HG03442 (cell line): ENCODE results near the gene LARP1.
"Not testable (repeated sequence)": the region's sequence is repeated elsewhere in the genome, so short reads cannot be mapped to it uniquely, and the experiment has no call there.

Experiments
- ATAC-seq: cut with Tn5 transposase; IDR thresholded peaks from one replicate; pipeline ENCODE4 v1.9.1; 2021; ENCODE audit warnings: mild to moderate bottlenecking, moderate library complexity; ENCODE audit not compliant: unreplicated experiment

Gene LARP1

GRCh38 chr5:154755361-154756008, at the start of gene LARP1:
TSS of gene LARP1 (plus strand) at chr5:154755377. CDS start at chr5:154755758, 381 bp downstream.
- ATAC-seq = peak; percentile 6

DNA sequence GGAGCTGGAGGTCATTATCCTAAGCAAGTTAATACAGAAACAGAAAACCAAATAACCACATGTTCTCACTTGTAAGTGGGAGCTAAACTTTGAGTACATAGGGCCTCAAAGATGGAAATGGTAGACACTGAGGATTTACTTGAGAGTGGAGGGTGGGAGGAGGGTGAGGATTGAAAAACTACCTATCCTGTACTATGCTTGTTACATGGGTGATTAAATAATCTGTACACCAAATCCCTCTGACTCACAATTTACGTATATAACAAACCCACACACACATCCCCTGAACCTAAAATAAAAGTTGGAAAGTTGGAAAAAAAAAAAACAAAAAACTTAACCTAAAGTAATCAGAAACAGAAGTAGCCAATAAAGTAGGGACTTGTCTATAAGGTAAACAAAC, 48.8 kb upstream of the LARP1 start:
- no peak for ATAC-seq

- no peak for ATAC-seq
These were observed 47.5 kb upstream of the LARP1 start for GRCh38 chr5:154707641-154708040.

- no peak for ATAC-seq
These were observed 47.0 kb upstream of the LARP1 start for GRCh38 chr5:154708207-154708606.

DNA sequence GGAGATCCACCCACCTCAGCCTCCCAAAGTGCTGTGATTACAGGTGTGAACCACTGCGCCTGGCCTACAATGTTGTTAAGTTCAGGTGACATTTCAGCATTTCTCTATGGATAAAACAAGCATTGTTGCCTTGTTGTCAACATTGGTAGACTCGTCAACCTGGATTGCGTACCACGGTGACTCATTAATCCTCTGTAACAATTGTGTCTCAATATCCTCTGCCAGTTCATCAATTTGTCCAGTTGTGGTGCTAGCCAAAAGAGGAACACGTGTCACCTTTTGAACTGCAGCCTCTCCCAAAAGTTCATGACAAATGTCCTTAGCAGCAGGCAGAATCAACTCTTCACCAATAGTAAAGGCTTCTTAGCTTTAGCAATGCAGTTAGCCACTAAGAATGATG, 46.3 kb upstream of the LARP1 start:
- ATAC-seq = no peak

DNA sequence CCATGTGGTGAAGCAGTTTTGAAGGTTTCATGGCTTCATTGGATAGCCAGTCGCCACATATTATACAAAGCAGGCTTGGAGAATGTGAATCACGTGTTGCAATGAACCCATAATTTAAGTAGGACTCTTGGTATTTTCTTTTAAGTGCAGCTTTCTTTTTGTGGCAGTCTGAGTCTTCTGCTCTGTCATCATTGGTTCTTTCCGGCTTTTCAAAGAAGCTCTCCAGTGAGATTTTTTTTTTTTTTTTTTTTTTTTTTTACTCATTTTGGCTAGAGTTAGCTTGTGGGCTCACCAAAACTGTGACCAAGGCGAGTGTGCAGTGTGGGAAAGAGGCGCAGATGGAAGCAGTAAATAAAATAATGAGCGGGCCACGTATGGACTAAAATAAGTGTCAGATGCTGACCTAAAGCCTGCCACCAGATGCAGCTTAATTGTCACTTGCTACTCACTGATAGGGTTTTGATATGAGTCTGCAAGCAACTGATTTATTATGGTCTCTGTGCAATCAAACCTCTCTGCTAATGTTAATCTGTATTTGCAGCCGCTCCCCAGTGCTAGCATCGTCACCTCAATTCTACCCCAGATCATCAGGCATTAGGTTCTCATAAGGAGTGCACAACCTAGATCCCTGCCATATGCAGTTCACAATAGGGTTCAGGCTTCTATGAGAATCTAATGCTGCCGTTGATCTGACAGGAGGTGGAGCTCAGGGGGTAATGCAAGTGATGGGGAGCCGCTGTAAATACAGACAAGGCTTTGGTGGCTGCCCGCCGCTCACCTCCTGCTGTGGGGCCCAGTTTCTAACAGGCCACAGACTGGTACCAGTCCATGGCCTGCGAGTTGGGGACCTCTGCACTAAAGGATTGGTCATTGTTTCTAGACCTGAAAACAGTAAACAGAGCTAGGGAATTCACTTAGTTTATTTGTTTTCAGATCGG, 45.5 kb upstream of the LARP1 start:
- ATAC-seq = no peak

GRCh38 chr5:154712518-154713437, 42.4 kb upstream of the LARP1 start:
- no peak for ATAC-seq

GRCh38 chr5:154713615-154714125, 41.5 kb upstream of the LARP1 start:
- no peak for ATAC-seq

GRCh38 chr5:154714266-154714986, 40.8 kb upstream of the LARP1 start:
- ATAC-seq = peak; percentile 83

DNA sequence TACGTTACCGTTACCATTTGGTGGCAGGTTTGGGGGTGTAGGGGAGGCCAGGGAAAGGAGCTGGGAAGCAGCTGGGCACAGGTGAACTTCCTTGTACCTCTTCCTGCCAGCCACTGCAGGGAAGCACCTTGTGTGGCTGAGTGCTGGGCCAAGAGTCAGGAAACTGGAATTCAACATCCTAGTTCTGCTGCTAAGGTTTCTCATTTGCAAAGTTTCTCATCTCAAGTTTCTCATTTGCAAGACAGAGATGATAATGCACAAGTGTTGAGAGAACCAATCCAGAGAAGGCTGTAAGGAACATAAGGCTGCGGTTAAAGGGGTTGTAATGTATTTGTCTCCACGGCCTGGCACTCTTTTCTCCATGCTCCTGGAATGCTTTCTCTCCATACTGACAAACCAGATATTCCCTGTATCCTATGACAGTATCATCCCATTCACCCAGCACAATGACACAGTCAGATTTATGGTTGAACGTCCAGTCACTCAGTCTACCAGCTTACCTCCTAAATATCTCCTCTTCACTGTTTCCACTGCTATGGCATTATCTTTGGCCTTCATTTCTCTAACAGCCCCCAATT, 33.6 kb upstream of the LARP1 start:
- ATAC-seq = no peak

DNA sequence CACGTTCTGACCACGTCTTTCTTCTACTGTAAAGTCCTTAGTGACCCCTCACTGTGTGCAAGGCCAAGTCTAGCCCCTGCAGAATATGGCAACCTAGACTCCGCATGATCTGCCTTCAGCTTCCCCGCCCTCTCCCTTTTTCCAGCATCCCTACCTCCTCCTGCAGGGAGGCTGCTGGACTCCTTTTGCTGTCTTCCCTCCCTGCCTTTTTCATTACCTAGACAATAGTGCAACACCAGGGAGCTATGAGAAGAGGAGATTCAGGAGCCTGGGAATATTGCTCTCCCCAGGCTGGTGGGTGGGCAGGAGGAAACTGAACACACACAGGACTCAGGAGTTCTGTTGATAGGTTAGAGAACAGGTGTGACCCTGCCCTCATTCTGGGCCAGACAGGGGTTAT, 33.1 kb upstream of the LARP1 start:
- ATAC-seq = no peak

DNA sequence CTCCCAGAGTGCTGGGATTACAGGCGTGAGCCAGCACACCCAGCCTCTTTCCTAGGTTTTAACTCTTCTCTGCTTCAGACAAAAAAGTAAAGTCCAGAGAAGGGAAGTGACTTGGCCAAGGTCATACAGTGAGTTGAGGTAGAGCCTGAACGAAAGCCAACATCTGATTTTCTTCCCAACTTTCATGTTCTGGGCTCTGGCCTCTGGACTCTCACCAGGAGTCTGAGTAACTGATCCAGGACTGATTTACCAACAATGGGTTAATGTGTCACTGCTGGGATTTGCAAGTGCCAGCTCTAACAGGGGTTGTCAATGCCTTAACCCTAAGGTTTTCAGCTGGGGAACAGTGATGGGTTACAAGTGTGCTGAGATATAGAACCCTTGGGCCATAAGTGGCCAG, 32.2 kb upstream of the LARP1 start:
- no peak for ATAC-seq

- ATAC-seq = no peak
These were observed 31.3 kb upstream of the LARP1 start for GRCh38 chr5:154723740-154724505.

DNA sequence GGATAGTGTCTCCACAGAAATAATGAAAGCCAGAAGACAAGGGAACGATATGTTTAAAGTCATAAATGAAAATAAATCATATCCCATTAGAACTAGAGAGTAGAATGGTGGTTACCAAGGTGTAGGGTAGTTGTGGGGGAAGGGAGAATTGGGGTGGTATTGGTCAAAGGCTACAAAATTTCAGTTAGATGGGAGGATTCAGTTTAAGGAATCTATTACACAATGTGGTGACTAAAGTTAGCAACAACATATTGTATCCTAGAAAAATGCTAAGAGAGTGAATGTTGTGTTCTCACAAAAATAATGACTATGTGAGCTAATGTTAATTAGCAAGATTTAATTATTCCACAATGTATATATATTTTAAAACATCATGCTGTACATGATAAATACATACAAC, 27.8 kb upstream of the LARP1 start:
- ATAC-seq = no peak

- ATAC-seq = no peak
These were observed 26.1 kb upstream of the LARP1 start for GRCh38 chr5:154728939-154729588.

DNA sequence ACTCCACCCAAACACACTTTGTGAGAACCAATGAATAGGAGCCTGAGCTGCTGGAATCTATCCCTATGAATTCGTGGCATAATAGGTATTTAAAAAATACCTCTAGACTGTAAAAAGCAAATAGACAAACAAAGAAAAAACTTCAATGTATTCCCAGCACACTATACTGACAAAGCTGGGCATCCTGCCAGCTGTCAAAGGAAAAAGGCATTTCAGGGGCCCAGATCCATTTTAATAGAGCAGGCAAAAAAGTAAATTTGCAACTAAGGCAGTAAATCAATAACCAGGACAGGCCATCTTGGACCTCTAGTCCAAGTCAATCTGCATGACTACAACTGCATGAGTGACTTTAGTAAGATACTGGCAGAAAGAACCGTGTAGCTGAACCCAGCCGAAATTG, 25.6 kb upstream of the LARP1 start:
- ATAC-seq = no peak

GRCh38 chr5:154730761-154731160, 24.4 kb upstream of the LARP1 start:
- ATAC-seq = not testable (repeated sequence)

DNA sequence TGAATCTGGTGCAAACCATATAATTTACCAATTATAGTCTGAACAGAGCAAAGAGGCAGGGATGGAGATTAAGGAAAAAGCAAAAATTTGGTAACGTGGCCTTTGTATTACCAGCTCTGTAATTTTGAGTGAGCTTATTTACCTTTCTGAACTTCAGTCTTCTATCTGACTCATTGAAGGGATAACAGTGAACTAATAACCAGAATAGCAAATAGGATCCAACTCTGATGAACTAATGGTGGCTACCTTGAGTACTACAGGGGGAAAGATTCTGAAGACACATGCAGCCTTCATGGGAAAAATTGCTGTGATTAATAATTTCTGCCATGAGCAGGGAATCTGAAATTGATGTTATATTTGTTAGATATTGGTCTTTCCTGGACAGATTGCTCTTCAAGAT, 23.0 kb upstream of the LARP1 start:
- no peak for ATAC-seq
